ENCODE measurements around the gene AMY2A.
"Not testable (repeated sequence)": the region's sequence is repeated elsewhere in the genome, so short reads cannot be mapped to it uniquely, and the experiment has no call there.

The AMY2A gene

DNA sequence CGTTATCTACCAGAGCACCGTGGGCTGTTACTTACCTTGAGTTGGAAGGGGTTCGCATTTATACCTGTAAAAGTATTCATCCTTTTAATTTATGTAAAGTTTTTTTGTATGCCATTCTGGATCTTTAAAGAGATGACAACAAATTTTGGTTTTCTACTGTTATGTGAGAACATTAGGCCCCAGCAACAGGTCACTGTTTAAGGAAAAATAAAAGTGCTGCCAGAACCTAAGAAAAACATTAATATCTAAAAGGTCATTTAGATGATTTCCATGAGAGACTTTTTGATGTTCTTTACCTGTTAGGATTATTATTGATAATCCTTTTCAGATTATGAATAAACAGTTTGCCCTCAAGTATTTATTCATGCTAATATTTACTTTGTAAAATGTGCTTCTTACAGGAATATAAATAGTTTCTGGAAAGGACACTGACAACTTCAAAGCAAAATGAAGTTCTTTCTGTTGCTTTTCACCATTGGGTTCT is at the start of gene AMY2A:
Gene AMY2A, plus strand, starts transcription at position 434 of the 484 bp plus-strand sequence. Its CDS starts 14 bp downstream, at position 448.
- not testable (repeated sequence) for DNase-seq

DNA sequence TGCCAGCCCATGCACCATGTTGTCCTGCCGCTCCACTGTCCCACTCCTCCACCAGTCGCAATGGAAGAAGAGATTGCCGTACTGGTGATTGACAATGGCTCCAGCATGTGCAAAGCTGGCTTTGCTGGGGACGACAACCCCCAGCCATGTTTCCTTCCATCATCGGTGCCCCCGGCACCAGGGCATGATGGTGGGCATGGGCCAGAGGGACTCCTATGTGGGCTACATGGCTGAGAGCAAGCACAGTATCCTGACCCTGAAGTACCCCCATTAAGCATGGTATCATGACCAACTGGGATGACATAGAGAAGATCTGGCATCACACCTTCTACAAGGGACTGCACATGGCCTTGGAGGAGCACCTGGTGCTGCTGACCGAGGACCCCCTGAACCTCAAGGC is 47.7 kb upstream of the AMY2A start:
- no peak for DNase-seq

DNA sequence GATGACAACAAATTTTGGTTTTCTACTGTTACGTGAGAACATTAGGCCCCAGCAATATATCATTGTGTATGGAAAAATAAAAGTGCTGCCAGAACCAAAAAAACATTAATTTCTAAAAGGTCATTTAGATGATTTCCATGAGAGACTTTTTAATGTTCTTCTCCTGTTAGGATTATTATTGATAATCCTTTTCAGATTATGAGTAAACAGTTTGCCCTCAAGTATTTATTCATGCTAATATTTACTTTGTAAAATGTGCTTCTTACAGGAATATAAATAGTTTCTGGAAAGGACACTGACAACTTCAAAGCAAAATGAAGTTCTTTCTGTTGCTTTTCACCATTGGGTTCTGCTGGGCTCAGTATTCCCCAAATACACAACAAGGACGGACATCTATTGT is 45.9 kb upstream of the AMY2A start, which contains the start of gene AMY2B:
Gene AMY2B, plus strand, starts transcription at position 301 of the 400 bp plus-strand sequence. Its CDS starts 14 bp downstream, at position 315.
- not testable (repeated sequence) for DNase-seq

GRCh38 chr1:103576065-103576464 is 41.2 kb upstream of the AMY2A start:
- DNase-seq, result no peak

DNA sequence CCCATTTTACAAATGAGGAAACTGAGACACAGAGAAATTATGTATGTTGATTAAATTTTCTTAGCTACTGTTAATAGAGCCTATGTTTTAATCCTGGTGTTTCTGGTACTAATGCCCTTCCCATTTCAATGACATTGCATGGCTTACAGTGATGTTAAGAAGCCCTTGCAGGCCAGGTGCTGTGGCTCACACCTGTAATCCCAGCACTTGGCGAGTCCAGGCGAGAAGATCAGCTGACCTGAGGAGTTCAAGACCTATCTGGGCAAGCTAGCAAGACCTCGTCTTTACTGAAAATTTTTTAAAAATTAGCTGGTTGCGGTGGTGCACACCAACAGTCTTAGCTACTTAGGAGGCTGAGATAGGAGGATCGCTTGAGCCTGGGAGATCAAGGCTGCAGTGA is 40.4 kb upstream of the AMY2A start:
- not testable (repeated sequence) for DNase-seq

- no peak for DNase-seq
Measured at GRCh38 chr1:103582464-103582863, 34.8 kb upstream of the AMY2A start.

GRCh38 chr1:103583887-103584286 is 33.3 kb upstream of the AMY2A start:
- no peak for DNase-seq

- no peak for DNase-seq
Measured at GRCh38 chr1:103584537-103584936, 32.7 kb upstream of the AMY2A start.

- DNase-seq, result not testable (repeated sequence)
Measured at GRCh38 chr1:103602740-103603139, 14.5 kb upstream of the AMY2A start.

DNA sequence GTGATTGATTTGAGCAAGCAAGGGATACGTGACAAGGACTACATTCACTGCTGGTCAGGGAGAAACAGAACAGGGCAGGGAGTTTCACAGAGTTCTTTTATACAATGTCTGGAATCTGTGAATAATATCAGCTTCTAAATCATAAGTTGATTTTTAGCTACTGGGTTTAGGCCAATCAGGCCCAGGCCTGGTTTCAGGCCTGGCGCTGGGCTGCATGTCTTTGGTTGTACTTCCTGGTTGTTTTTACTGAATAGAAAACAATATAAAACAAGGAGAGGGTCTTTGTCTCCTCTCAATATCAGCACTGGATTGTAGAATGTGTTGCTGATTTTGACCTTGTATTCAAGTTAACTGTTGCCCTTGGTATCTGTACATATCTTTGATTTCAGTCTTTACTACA is 865 bp upstream of the AMY2A start:
- no peak for DNase-seq

DNA sequence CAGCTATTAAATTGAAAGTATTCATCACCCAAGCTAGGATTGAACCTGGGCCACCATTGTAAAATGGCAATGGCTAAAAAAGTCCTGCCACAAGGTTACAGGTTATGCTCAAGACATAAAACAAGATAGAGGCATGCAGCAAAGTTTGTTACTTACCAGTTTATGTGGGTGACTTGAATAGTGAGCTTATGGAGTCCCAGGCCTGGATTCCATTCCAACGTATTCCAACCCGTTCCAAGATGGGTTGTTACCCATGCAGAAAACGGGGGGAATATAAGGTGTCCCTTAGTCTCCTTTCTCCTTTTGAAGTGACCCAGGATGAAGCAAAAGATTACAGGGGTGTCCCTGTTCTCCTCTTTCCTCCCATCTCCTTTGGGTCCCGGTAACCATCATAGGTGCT is 10.2 kb downstream of the AMY2A start:
- not testable (repeated sequence) for DNase-seq

DNA sequence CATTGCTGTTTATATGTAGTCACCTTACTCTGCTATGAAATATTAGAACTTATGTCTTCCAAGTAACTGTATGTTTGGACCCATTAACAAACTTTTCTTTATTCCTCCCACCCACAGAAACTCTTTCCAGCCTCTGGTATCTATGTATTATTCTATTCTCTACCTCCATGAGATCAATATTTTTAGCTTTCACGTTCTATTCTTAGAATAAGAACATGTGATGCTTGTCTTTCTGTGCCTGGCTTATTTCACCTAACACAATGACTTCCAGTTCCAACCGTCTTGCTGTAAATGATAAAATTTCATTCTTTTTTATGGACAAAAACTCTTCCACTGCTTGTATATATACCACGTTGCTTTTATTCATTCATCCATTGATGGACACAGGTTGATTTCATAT is 24.0 kb downstream of the AMY2A start:
- not testable (repeated sequence) for DNase-seq

GRCh38 chr1:103643908-103644307 is 26.7 kb downstream of the AMY2A start:
- DNase-seq, result not testable (repeated sequence)

- DNase-seq, result not testable (repeated sequence)
Measured at GRCh38 chr1:103650305-103650704, 33.1 kb downstream of the AMY2A start.

GRCh38 chr1:103650889-103651288 is 33.7 kb downstream of the AMY2A start:
- DNase-seq, result not testable (repeated sequence)

DNA sequence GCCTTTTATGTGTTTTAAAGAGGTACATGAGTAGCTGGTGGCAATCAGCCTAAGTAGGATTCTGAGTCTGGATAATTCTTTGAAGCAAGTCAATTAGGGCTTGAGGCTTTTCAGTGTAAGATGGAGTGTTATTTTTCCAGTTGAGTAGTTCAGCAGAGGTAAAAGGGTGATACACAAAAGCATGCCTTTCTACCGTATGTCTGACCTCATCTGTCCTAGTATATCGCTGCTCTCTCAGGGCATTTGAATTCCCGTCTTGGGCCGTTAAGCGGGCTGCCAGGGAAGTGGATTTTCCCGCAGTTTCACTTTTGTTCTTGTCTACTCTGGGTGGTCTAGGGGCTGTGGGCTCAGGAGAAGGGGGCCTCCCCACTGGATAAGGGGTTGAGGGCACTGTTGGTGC is 36.9 kb downstream of the AMY2A start:
- not testable (repeated sequence) for DNase-seq

DNA sequence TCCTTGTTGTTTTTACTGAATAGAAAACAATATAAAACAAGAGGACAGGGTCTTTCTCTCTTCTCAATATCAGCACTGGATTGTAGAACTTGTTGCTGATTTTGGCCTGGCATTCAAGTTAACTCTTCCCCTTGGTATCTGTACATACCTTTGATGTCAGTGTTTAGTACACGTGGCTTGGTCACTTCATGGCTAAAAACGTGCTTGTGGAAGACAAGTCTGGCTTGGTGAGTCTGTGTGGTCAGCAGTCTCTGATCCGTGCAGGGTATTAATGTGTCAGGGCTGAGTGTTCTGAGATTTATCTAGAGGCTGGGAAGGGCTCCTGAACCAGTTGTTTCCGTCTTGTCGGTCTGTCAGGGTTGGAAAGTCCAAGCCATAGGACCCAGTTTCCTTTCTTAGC is 38.2 kb downstream of the AMY2A start, which contains the start of gene AMY1A:
Gene AMY1A, plus strand, starts transcription at position 301 of the 400 bp plus-strand sequence. CDS start 571 bp downstream, outside the sequence.
- DNase-seq, result not testable (repeated sequence)

All from KG1 (cell line).